Aorta (tissue), 5 donors: ENCODE measurements around the gene C17orf58. TPM values are rescaled to one million over a fixed set of nuclear protein-coding genes. Genes with fewer than 3 reads are reported as not detected.
"Not testable (repeated sequence)": the region's sequence is repeated elsewhere in the genome, so short reads cannot be mapped to it uniquely, and the experiment has no call there.

Source experiments
- ATAC-seq: fragments of 200-7000 bp; cut with Tn5 transposase; one replicate; pipeline ENCODE4 v1.9.1; 2022; ENCODE audit warnings: moderate library complexity; ENCODE audit not compliant: low FRiP score
- DNase-seq, 2 donors: peaks; one replicate each; pipeline ENCODE4 v3.0.0-alpha.2; 2020
- H3K27ac ChIP-seq, 2 donors: one replicate each; pipeline ENCODE4 v1.5.1; 2013; ENCODE audit warnings: low read length in 2 of 2, mild to moderate bottlenecking in 2 of 2, moderate library complexity in 2 of 2, control low read depth in 1 of 2, inconsistent platforms in 1 of 2, low read depth in 1 of 2
- H3K27me3 ChIP-seq, 2 donors: one replicate each; pipeline ENCODE4 v1.6.1; 2013; ENCODE audit warnings: control low read depth in 1 of 2, low read length in 1 of 2, mild to moderate bottlenecking in 1 of 2, moderate library complexity in 1 of 2; ENCODE audit not compliant: insufficient read depth in 2 of 2, control insufficient read depth in 1 of 2
- H3K36me3 ChIP-seq, 2 donors: one replicate each; pipeline ENCODE4 v1.6.1; 2013; ENCODE audit warnings: control low read depth in 1 of 2, low read length in 1 of 2, mild to moderate bottlenecking in 1 of 2; ENCODE audit not compliant: insufficient read depth in 2 of 2, control insufficient read depth in 1 of 2
- H3K4me1 ChIP-seq, 2 donors: one replicate each; pipeline ENCODE4 v1.6.1; 2013; ENCODE audit warnings: low read length in 2 of 2, control low read depth in 1 of 2, mild to moderate bottlenecking in 1 of 2, moderate library complexity in 1 of 2; ENCODE audit not compliant: insufficient read depth in 2 of 2, control insufficient read depth in 1 of 2
- H3K4me3 ChIP-seq, 2 donors: one replicate each; pipeline ENCODE4 v1.5.1; 2013; ENCODE audit warnings: low read length in 2 of 2, control low read depth in 1 of 2, mild to moderate bottlenecking in 1 of 2
- H3K9me3 ChIP-seq: one replicate; pipeline ENCODE4 v1.6.1; 2013; ENCODE audit warnings: mild to moderate bottlenecking, low read length; ENCODE audit not compliant: control insufficient read depth
- WGBS, 2 donors: extraction: QIAGEN DNeasy Blood & Tissue Kit; methylation state at CpG; one replicate each; pipeline ENCODE4 v1.1.7; 2013; 5-methylcytosine and 5-hydroxymethylcytosine counted together
- intact Hi-C, 2 donors: fragments of 100-400 bp; cut with DNase I; formaldehyde crosslinking; loops; one replicate each; pipeline versions ENCODE4 v1.14.2 to v1.15.0; 2022
- polyA plus RNA-seq, 2 donors: library from polyadenylated mRNA; stranded (reverse); fragments of 200-250 nt; gene quantifications; one replicate each; pipeline ENCODE4 v1.2.3, GENCODE V29; 2013
- total RNA-seq, 2 donors: library from RNA; stranded (reverse); fragmentation: NEBNext Ultra II Directional; extraction: Animal tissue kit (Norgen Biotek cat#: 25700); gene quantifications; one replicate each; pipeline ENCODE4 v1.2.1, GENCODE V29; 2021
- donor health status: healthy with polysubstance abuse.
- donor health status: Bipolar disorder and iron deficiency.
- donor health status: DM: no; HTN: no; CAD: no.
- donor health status: DM: no; HTN: no; CAD: no.
- donor health status: DM: yes; HTN: yes; CAD: no.

The C17orf58 gene
- total and polyA plus RNA-seq, 4 donors, result 5.2 to 20.5 (median 12.5) TPM

GRCh38 chr17:67980883-67981282 is 15.4 kb downstream of the C17orf58 start:
- intact Hi-C loops, H3K9me3 ChIP-seq, H3K27ac ChIP-seq, H3K27me3 ChIP-seq, H3K4me3 ChIP-seq, ATAC-seq, H3K36me3 ChIP-seq, DNase-seq, H3K4me1 ChIP-seq: not testable (repeated sequence)
- 61 to 65% methylated on average over 3 of the region's 3 CpGs for WGBS, 2 donors

- intact Hi-C loops, result no loop called here
- Histone ChIP-seq H3K27ac (no peak overlapping the region), H3K9me3 (no peaks in the 10 kb centered on the region), H3K4me1 (no peaks in the 10 kb centered on the region), H3K27me3 (no peaks in the 10 kb centered on the region), H3K4me3 (no peak overlapping the region), H3K36me3 (no peaks in the 10 kb centered on the region)
- 79 to 86% methylated on average over 2 of the region's 2 CpGs for WGBS, 2 donors
- no peak for DNase-seq
- no peak for ATAC-seq
Observed at GRCh38 chr17:67980456-67980855, 15.8 kb downstream of the C17orf58 start.

- ATAC-seq, DNase-seq, H3K4me1 ChIP-seq, H3K36me3 ChIP-seq, H3K27me3 ChIP-seq, H3K27ac ChIP-seq, intact Hi-C loops, H3K4me3 ChIP-seq, H3K9me3 ChIP-seq: not testable (repeated sequence)
- 96 to 100% methylated on average over 6 of the region's 6 CpGs for WGBS, 2 donors
Observed at GRCh38 chr17:67976306-67976705, 20.0 kb downstream of the C17orf58 start.

- ATAC-seq (no peak), DNase-seq (no peak)
- intact Hi-C loops, result no loop called here
- no peak overlapping the region for H3K4me3 ChIP-seq
- 51 to 58% methylated on average over 8 of the region's 8 CpGs for WGBS, 2 donors
- no peak overlapping the region for H3K27ac ChIP-seq
- no peaks in the 10 kb centered on the region for H3K27me3 ChIP-seq
- no peaks in the 10 kb centered on the region for H3K36me3 ChIP-seq
- no peaks in the 10 kb centered on the region for H3K4me1 ChIP-seq
- H3K9me3 ChIP-seq, result no peaks in the 10 kb centered on the region
Observed at GRCh38 chr17:67974598-67975066, 21.6 kb downstream of the C17orf58 start.

GRCh38 chr17:67974185-67974584 is 22.1 kb downstream of the C17orf58 start:
- no peak for ATAC-seq
- no peaks in the 10 kb centered on the region for H3K36me3 ChIP-seq
- WGBS, 2 donors, result 54 to 63% methylated on average over 9 of the region's 9 CpGs

GRCh38 chr17:67970783-67971182 is 25.5 kb downstream of the C17orf58 start:
- intact Hi-C loops, result no loop called here
- no peak for ATAC-seq
- H3K9me3 ChIP-seq, result no peaks in the 10 kb centered on the region
- H3K36me3 ChIP-seq, result no peaks in the 10 kb centered on the region
- H3K27ac ChIP-seq, result no peak overlapping the region
- H3K4me1 ChIP-seq, result no peaks in the 10 kb centered on the region
- WGBS, 2 donors, result 94 to 95% methylated on average over 7 of the region's 7 CpGs
- H3K4me3 ChIP-seq, result no peak overlapping the region
- no peak for DNase-seq
- H3K27me3 ChIP-seq, result no peaks in the 10 kb centered on the region

More at GRCh38 chr17:67974185-67974584, 22.1 kb downstream of the C17orf58 start:
- Histone ChIP-seq H3K4me1 (no peaks in the 10 kb centered on the region), H3K4me3 (no peak overlapping the region), H3K27me3 (no peaks in the 10 kb centered on the region), H3K27ac (no peak overlapping the region), H3K9me3 (no peaks in the 10 kb centered on the region)
- intact Hi-C loops, result no loop called here
- no peak for DNase-seq

- H3K9me3 ChIP-seq, H3K27ac ChIP-seq, H3K4me1 ChIP-seq, intact Hi-C loops, H3K4me3 ChIP-seq, H3K27me3 ChIP-seq, H3K36me3 ChIP-seq: not testable (repeated sequence)
- ATAC-seq, result peak; percentile 90
- WGBS, 2 donors, result 0 to 1% methylated on average over 1 of the region's 1 CpG
- DNase-seq, result peak in 1 of 2 donors; percentile 62
Observed at GRCh38 chr17:67963145-67963572, 33.1 kb downstream of the C17orf58 start.

- H3K27me3 ChIP-seq, H3K36me3 ChIP-seq, H3K4me1 ChIP-seq, DNase-seq, H3K27ac ChIP-seq, intact Hi-C loops, H3K9me3 ChIP-seq, H3K4me3 ChIP-seq, ATAC-seq: not testable (repeated sequence)
- 55 to 63% methylated on average over 2 of the region's 2 CpGs for WGBS, 2 donors
Observed at GRCh38 chr17:67962156-67962555, 34.1 kb downstream of the C17orf58 start.

- intact Hi-C loops, H3K36me3 ChIP-seq, DNase-seq, H3K27ac ChIP-seq, H3K4me3 ChIP-seq, ATAC-seq, H3K9me3 ChIP-seq, H3K4me1 ChIP-seq, H3K27me3 ChIP-seq: not testable (repeated sequence)
- 6 to 7% methylated on average over 3 of the region's 3 CpGs for WGBS, 2 donors
Observed at GRCh38 chr17:67960276-67960675, 36.0 kb downstream of the C17orf58 start.
